ENCODE data around the gene CARD16.
"Not testable (repeated sequence)": the region's sequence is repeated elsewhere in the genome, so short reads cannot be mapped to it uniquely, and the experiment has no call there.

Gene CARD16

GRCh38 chr11:105073456-105074165, 28.5 kb upstream of the CARD16 start:
- TF ChIP-seq, protein P1, sequence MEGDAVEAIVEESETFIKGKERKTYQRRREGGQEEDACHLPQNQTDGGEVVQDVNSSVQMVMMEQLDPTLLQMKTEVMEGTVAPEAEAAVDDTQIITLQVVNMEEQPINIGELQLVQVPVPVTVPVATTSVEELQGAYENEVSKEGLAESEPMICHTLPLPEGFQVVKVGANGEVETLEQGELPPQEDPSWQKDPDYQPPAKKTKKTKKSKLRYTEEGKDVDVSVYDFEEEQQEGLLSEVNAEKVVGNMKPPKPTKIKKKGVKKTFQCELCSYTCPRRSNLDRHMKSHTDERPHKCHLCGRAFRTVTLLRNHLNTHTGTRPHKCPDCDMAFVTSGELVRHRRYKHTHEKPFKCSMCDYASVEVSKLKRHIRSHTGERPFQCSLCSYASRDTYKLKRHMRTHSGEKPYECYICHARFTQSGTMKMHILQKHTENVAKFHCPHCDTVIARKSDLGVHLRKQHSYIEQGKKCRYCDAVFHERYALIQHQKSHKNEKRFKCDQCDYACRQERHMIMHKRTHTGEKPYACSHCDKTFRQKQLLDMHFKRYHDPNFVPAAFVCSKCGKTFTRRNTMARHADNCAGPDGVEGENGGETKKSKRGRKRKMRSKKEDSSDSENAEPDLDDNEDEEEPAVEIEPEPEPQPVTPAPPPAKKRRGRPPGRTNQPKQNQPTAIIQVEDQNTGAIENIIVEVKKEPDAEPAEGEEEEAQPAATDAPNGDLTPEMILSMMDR (IDR thresholded peaks at IDR 0.05; ENCODE audit: control insufficient read depth, extremely low read depth, insufficient read depth), result no peak
- no peak for DNase-seq (ENCODE audit: low read depth)
- no peak overlapping the region for H3K4me3 ChIP-seq (ENCODE audit: low read depth, low read length)

- not testable (repeated sequence) for DNase-seq (ENCODE audit: low read depth); H3K4me3 ChIP-seq (ENCODE audit: low read depth, low read length)
Measured at GRCh38 chr11:105072080-105072479, 26.9 kb upstream of the CARD16 start.

DNA sequence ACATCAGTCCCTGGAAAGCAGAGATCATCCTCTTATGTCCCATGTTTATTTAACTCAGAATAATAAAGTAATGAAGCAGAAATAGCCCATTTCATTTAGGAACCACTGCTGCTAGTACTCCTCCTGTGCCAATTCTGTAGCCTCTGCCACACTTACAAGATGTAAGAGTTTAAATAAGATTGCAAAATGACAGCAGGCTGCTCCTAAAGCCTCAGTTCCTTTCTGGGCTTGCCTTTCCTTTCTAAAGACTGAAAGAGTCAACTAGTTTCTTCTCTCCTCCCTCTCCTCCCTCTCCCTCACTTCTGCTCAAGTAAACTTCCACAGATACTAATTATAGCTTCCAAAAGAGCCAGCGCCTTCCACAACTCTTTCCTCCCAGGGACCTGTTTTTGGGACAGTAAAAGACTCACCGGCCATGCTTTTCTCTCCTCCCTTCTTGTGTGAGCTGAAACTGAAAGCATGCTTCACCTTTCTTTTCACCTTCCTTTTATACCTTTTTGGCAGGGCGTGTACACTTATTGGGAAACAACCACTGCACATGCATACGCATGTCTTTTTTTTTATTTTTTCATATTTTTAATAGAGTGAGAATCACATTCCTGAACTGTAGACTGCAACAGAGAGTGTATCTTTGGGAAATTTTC, 26.1 kb upstream of the CARD16 start:
- no peak for DNase-seq (ENCODE audit: low read depth)
- TF ChIP-seq, protein P1 (IDR thresholded peaks at IDR 0.05; ENCODE audit: control insufficient read depth, extremely low read depth, insufficient read depth), result no peak
- no peak overlapping the region for H3K4me3 ChIP-seq (ENCODE audit: low read depth, low read length)

GRCh38 chr11:105070306-105070705, 25.2 kb upstream of the CARD16 start:
- no peak for DNase-seq (ENCODE audit: low read depth)
- TF ChIP-seq, protein P1 (IDR thresholded peaks at IDR 0.05; ENCODE audit: control insufficient read depth, extremely low read depth, insufficient read depth), result no peak
- no peak overlapping the region for H3K4me3 ChIP-seq (ENCODE audit: low read depth, low read length)

DNA sequence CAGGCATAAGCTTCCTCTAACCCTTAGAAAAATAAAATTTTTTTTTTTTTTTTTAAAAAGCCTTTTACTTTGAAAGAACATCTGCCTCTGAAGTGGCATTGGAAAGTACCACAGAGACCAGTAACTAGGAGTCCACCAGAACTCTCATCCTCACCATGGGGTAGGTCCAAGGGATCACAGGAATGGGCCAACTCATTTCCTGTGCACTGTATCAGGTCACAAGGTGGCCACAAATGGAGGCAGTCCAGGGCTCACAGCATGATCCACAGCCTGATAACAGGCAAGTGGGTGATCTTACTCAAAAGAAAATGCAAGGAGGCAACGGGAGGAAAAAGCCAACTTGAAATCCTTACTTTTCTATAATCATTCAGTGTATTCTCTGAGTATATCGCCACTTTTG, 24.6 kb upstream of the CARD16 start:
- not testable (repeated sequence) for DNase-seq (ENCODE audit: low read depth)

DNA sequence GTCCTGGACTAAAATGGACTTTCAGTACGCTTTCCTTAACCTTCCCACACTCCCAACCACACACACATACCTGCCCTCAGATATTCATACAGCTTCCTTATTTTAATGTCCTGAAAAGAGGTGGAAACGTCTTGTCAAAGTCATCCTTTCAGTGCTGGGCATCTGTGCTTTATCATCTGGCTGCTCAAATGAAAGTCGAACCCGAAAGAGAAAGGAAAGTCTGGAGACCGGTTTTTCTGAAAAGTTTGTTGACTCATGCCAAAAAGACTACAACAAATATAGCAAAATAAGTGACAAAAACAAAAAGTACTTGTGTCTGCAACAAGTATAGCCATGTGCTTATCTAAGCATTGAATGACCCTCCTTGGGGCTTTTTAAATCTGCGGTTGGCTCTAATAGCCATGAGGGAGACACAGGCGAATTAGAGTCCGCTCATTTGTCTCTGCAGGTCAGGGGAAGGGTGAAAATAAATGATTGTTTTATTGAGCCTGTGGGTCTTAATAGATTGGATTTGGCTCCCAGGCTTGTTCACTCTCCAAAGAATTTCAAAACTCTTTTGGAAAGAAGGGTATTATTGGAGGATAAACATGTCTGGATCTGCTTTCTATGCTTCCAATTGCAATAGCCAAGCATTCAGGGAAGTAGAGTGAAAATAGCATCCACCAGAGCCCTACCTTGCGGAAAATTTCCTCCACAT, 18.3 kb upstream of the CARD16 start:
- not testable (repeated sequence) for DNase-seq (ENCODE audit: low read depth); H3K4me3 ChIP-seq (ENCODE audit: low read depth, low read length)

More for the DNA sequence above, 24.6 kb upstream of the CARD16 start:
- H3K4me3 ChIP-seq (ENCODE audit: low read depth, low read length), result not testable (repeated sequence)

GRCh38 chr11:105057432-105057831, 12.3 kb upstream of the CARD16 start:
- DNase-seq (ENCODE audit: low read depth), result no peak
- H3K4me3 ChIP-seq (ENCODE audit: low read depth, low read length), result no peak overlapping the region
- TF ChIP-seq, protein P1 (IDR thresholded peaks at IDR 0.05; ENCODE audit: control insufficient read depth, extremely low read depth, insufficient read depth), result no peak

DNA sequence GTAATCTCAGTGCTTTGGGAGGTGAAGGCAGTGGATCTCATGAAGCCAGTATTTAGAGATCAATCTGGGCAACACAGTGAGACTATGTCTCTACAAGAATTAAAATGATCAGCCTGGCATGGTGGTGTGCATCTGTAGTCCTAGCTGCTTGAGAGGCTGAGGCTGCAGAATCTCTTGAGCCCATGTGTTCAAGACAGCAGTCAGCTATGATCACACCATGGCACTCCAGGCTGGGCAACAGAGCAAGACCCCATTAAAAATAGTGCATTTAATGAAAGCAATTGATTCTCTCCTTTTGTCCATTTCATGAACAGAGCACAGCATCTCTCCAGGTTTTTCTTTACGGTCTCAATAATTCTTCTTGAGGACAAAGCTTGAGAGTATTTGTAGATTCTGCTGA, 11.3 kb upstream of the CARD16 start:
- DNase-seq (ENCODE audit: low read depth), result no peak
- no peak overlapping the region for H3K4me3 ChIP-seq (ENCODE audit: low read depth, low read length)
- TF ChIP-seq, protein P1 (IDR thresholded peaks at IDR 0.05; ENCODE audit: control insufficient read depth, extremely low read depth, insufficient read depth), result no peak
